H9 (cell line): Measurements from ENCODE around the gene MEIOSIN. TPM values are rescaled to one million over a fixed set of nuclear protein-coding genes. Genes with fewer than 3 reads are reported as not detected.

Source experiments
- DNase-seq: peaks from one replicate; pipeline ENCODE4 v3.0.0-alpha.2; 2017
- H2AFZ ChIP-seq: one replicate; pipeline ENCODE4 v1.6.1; 2013; ENCODE audit warnings: mild to moderate bottlenecking, low read length, control low read depth, moderate library complexity
- H2AK5ac ChIP-seq: 2 replicates; pipeline ENCODE4 v1.6.1; 2013; ENCODE audit warnings: low read length, control low read depth, mixed read lengths; ENCODE audit not compliant: insufficient read length
- H2BK120ac ChIP-seq: one replicate; pipeline ENCODE4 v1.6.1; 2013; ENCODE audit warnings: low read depth, mild to moderate bottlenecking, low read length, control low read depth, inconsistent platforms; ENCODE audit not compliant: poor library complexity, severe bottlenecking
- H2BK12ac ChIP-seq: 2 replicates; pipeline ENCODE4 v1.6.1; 2013; ENCODE audit warnings: low read length, control low read depth, mixed read lengths, low read depth; ENCODE audit not compliant: insufficient read length
- H2BK15ac ChIP-seq: 2 replicates; pipeline ENCODE4 v1.6.1; 2013; ENCODE audit warnings: low read depth, low read length, control low read depth
- H2BK20ac ChIP-seq: one replicate; pipeline ENCODE4 v1.6.1; 2013; ENCODE audit warnings: low read depth, mild to moderate bottlenecking, low read length, control low read depth, inconsistent platforms; ENCODE audit not compliant: poor library complexity, severe bottlenecking
- H2BK5ac ChIP-seq: 2 replicates; pipeline ENCODE4 v1.6.1; 2013; ENCODE audit warnings: low read length, control low read depth, mixed read lengths; ENCODE audit not compliant: insufficient read length
- H3K14ac ChIP-seq: 2 replicates; pipeline ENCODE4 v1.6.1; 2013; ENCODE audit warnings: low read length, control low read depth; ENCODE audit not compliant: insufficient read depth
- H3K18ac ChIP-seq: 2 replicates; pipeline ENCODE4 v1.6.1; 2013; ENCODE audit warnings: low read depth, mild to moderate bottlenecking, mixed read lengths, low read length, control low read depth; ENCODE audit not compliant: insufficient read length
- H3K23ac ChIP-seq: 2 replicates; pipeline ENCODE4 v1.6.1; 2013; ENCODE audit warnings: low read length, control low read depth, mixed read lengths, low read depth; ENCODE audit not compliant: insufficient read length
- H3K23me2 ChIP-seq: 2 replicates; pipeline ENCODE4 v1.6.1; 2013; ENCODE audit warnings: low read depth, mild to moderate bottlenecking, mixed read lengths, low read length, control low read depth; ENCODE audit not compliant: insufficient read length, poor library complexity, severe bottlenecking
- H3K27ac ChIP-seq: 2 replicates; pipeline ENCODE4 v1.5.1; 2013; ENCODE audit warnings: low read length, control low read depth, mixed read lengths, low read depth; ENCODE audit not compliant: insufficient read length
- H3K27me3 ChIP-seq: 2 replicates; pipeline ENCODE4 v1.6.1; 2013; ENCODE audit warnings: low read length, control low read depth, inconsistent platforms; ENCODE audit not compliant: insufficient read depth
- H3K4ac ChIP-seq: 2 replicates; pipeline ENCODE4 v1.6.1; 2013; ENCODE audit warnings: low read depth, mild to moderate bottlenecking, control low read depth, inconsistent platforms, low read length, moderate library complexity
- H3K4me1 ChIP-seq: 2 replicates; pipeline ENCODE4 v1.6.1; 2013; ENCODE audit warnings: low read length, control low read depth, inconsistent platforms; ENCODE audit not compliant: insufficient read depth
- H3K4me2 ChIP-seq: 2 replicates; pipeline ENCODE4 v1.6.1; 2013; ENCODE audit warnings: low read length, control low read depth, mixed read lengths; ENCODE audit not compliant: insufficient read length, insufficient read depth
- H3K56ac ChIP-seq: 2 replicates; pipeline ENCODE4 v1.6.1; 2013; ENCODE audit warnings: low read depth, mild to moderate bottlenecking, mixed read lengths, low read length, control low read depth; ENCODE audit not compliant: insufficient read length
- H3K79me1 ChIP-seq: 2 replicates; pipeline ENCODE4 v1.6.1; 2013; ENCODE audit warnings: low read depth, mild to moderate bottlenecking, moderate library complexity, low read length, control low read depth, inconsistent platforms; ENCODE audit not compliant: insufficient read depth, poor library complexity, severe bottlenecking
- H3K79me2 ChIP-seq: 2 replicates; pipeline ENCODE4 v1.6.1; 2013; ENCODE audit warnings: low read length, control low read depth, inconsistent platforms; ENCODE audit not compliant: insufficient read depth
- H3K9ac ChIP-seq: 2 replicates; pipeline ENCODE4 v1.6.1; 2013; ENCODE audit warnings: low read length, control low read depth, mixed read lengths; ENCODE audit not compliant: insufficient read length; ENCODE audit errors: extremely low read depth
- H3K9me3 ChIP-seq: one replicate; pipeline ENCODE4 v1.6.1; 2013; ENCODE audit warnings: low read depth, low read length, inconsistent platforms; ENCODE audit not compliant: control insufficient read depth
- H3T11ph ChIP-seq: one replicate; pipeline ENCODE4 v1.6.1; 2013; ENCODE audit warnings: mild to moderate bottlenecking, low read length, control low read depth, inconsistent platforms
- H4K20me1 ChIP-seq: one replicate; pipeline ENCODE4 v1.6.1; 2013; ENCODE audit not compliant: control insufficient read depth, insufficient read length, insufficient read depth
- H4K5ac ChIP-seq: 2 replicates; pipeline ENCODE4 v1.6.1; 2013; ENCODE audit warnings: low read depth, mild to moderate bottlenecking, mixed read lengths, low read length, control low read depth; ENCODE audit not compliant: insufficient read length
- H4K8ac ChIP-seq: replicated peaks from 2 replicates; pipeline ENCODE4 v1.6.1; 2013; ENCODE audit warnings: low read length, control low read depth, mixed read lengths, low read depth; ENCODE audit not compliant: insufficient read length
- H4K91ac ChIP-seq: 2 replicates; pipeline ENCODE4 v1.6.1; 2013; ENCODE audit warnings: low read depth, mild to moderate bottlenecking, moderate library complexity, mixed read lengths, low read length, control low read depth; ENCODE audit not compliant: insufficient read length
- H3K27ac Mint-ChIP-seq, 3 experiments: 2 replicates in 2 of 3; 3 replicates in 1 of 3; pipeline ENCODE4 v1.8.0; 2020 to 2021; ENCODE audit warnings: mixed read lengths in 3 of 3, mild to moderate bottlenecking in 1 of 3, moderate library complexity in 1 of 3
- H3K27me3 Mint-ChIP-seq: 2 replicates; pipeline ENCODE4 v1.8.0; 2021; ENCODE audit warnings: low read depth, mild to moderate bottlenecking, moderate library complexity, mixed read lengths
- H3K36me3 Mint-ChIP-seq, 3 experiments: 2 replicates in 2 of 3; 3 replicates in 1 of 3; pipeline ENCODE4 v1.8.0; 2020 to 2021; ENCODE audit warnings: low read depth in 3 of 3, mixed read lengths in 3 of 3; ENCODE audit not compliant: insufficient read depth in 1 of 3
- H3K4me1 Mint-ChIP-seq, 2 experiments: 2 replicates each; pipeline ENCODE4 v1.8.0; 2020; ENCODE audit warnings: mixed read lengths in 2 of 2
- H3K4me3 Mint-ChIP-seq, 2 experiments: 2 replicates in 1 of 2; 3 replicates in 1 of 2; pipeline ENCODE4 v1.8.0; 2020 to 2021; ENCODE audit warnings: mild to moderate bottlenecking in 2 of 2, mixed read lengths in 2 of 2, moderate library complexity in 1 of 2
- H3K9me3 Mint-ChIP-seq, 2 experiments: 2 replicates in 1 of 2; 3 replicates in 1 of 2; pipeline ENCODE4 v1.8.0; 2020; ENCODE audit warnings: mild to moderate bottlenecking in 2 of 2, mixed read lengths in 2 of 2, moderate library complexity in 1 of 2
- WGBS: extraction: QIAGEN DNeasy Blood & Tissue Kit; methylation state at CpG from one replicate; pipeline ENCODE4 v1.1.7; 2013; ENCODE audit warnings: missing lambda C conversion rate, low lambda C conversion rate, mixed read lengths; ENCODE audit not compliant: insufficient read length; ENCODE audit errors: extremely low coverage; 5-methylcytosine and 5-hydroxymethylcytosine counted together
- total RNA-seq: library from RNA; stranded (reverse); gene quantifications from 2 replicates; pipeline ENCODE4 v1.2.1, GENCODE V29; 2021
- TF ChIP-seq, protein P1 (sequence below): fragments of 200-600 bp; sonication (generic); conservative IDR thresholded peaks from 3 replicates; pipeline ENCODE4 v1.8.0; 2021; ENCODE audit warnings: antibody characterized with exemption, mild to moderate bottlenecking

Gene MEIOSIN
- total RNA-seq, 1 experiment from 2014 or later, result not detected

DNA sequence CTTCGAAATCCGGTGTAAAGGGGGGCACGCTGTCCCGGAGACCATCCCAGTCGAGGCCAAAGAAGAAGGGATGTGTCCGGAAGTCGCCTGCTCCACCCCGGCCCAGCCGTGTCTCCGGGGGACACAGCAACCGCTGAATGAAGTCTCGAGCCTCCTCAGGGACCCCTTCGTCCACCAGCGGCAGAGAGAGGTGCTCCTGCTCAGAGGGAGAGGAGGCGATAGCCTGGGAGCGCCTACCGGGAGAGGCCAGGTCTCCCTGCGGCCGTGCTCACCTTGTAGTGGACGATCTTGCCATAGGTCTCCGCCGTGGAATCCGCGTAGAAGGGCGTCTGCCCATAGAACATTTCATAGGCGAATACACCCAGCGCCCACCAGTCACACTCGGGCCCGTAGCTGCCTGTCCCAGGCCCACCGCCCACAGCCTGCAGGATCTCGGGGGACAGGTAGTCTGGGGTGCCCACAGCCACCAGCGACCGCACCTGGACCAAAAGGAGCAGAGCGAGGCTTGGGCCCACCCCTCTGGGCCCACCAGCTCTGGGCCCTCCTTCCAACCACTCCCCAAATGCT is 44.2 kb downstream of the MEIOSIN start:
- Mint-ChIP-seq H3K27ac (no peak overlapping the region), H3K27me3 (peaks cover 16% of the 10 kb centered on the region), H3K4me1 (peaks cover 21 to 32% of the 10 kb centered on the region in 2 experiments), H3K4me3 (no peak overlapping the region; a peak in 1 of 5 replicates), H3K36me3 (peaks cover 15 to 46% (median 40%) of the 10 kb centered on the region in 3 experiments; a peak in 6 of 7 replicates), H3K9me3 (no peaks in the 10 kb centered on the region)
- TF ChIP-seq, protein P1, sequence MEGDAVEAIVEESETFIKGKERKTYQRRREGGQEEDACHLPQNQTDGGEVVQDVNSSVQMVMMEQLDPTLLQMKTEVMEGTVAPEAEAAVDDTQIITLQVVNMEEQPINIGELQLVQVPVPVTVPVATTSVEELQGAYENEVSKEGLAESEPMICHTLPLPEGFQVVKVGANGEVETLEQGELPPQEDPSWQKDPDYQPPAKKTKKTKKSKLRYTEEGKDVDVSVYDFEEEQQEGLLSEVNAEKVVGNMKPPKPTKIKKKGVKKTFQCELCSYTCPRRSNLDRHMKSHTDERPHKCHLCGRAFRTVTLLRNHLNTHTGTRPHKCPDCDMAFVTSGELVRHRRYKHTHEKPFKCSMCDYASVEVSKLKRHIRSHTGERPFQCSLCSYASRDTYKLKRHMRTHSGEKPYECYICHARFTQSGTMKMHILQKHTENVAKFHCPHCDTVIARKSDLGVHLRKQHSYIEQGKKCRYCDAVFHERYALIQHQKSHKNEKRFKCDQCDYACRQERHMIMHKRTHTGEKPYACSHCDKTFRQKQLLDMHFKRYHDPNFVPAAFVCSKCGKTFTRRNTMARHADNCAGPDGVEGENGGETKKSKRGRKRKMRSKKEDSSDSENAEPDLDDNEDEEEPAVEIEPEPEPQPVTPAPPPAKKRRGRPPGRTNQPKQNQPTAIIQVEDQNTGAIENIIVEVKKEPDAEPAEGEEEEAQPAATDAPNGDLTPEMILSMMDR, result no peak
- Histone ChIP-seq H2BK20ac (no peak overlapping the region), H2BK5ac (no peak overlapping the region), H3K4ac (no peak overlapping the region), H3K4me2 (no peak overlapping the region), H2BK15ac (no peak overlapping the region), H3K4me1 (peaks cover 3% of the 10 kb centered on the region; the same call in 1 of the 2 replicates), H3K27me3 (no peaks in the 10 kb centered on the region; the same call in 1 of the 2 replicates), H4K5ac (no peak overlapping the region), H3K18ac (no peak overlapping the region), H3K9ac (no peak overlapping the region), H2BK12ac (no peak overlapping the region), H3K79me1 (no peaks in the 10 kb centered on the region), H3T11ph (no peak overlapping the region), H2BK120ac (no peak overlapping the region), H3K27ac (no peak overlapping the region), H3K14ac (no peak overlapping the region), H3K56ac (no peak overlapping the region), H3K9me3 (no peaks in the 10 kb centered on the region), H3K79me2 (no peaks in the 10 kb centered on the region), H4K20me1 (no peaks in the 10 kb centered on the region), H4K91ac (no peak overlapping the region), H2AFZ (no peak overlapping the region), H3K23ac (no peak overlapping the region), H4K8ac (no peak overlapping the region), H2AK5ac (no peak overlapping the region), H3K23me2 (peaks cover 6% of the 10 kb centered on the region)
- DNase-seq, result no peak
- WGBS, result no CpG with 5 or more reads among the region's 34 CpGs
